Calu3 (cell line): ENCODE data around the gene PPP2R2B. TPM values are rescaled to one million over a fixed set of nuclear protein-coding genes. Genes with fewer than 3 reads are reported as not detected.
"Not testable (repeated sequence)": the region's sequence is repeated elsewhere in the genome, so short reads cannot be mapped to it uniquely, and the experiment has no call there.

Source experiments
- BruUV-seq: library from RNA; stranded (reverse); fragments of 400-500 nt; replicated peaks from 2 replicates; lab custom pipeline; 2021; lab: Mats Ljungman, UMichigan
- CTCF ChIA-PET: fragments of 300-600 bp; sonication (Branson Sonifier 250); formaldehyde crosslinking; loops from one replicate; lab custom pipeline; 2022; ENCODE audit warnings: antibody characterized with exemption; lab: Charles Lee
- DNase-seq: peaks from one replicate; pipeline ENCODE4 v3.0.0; 2022
- H3K27ac Mint-ChIP-seq: one replicate; pipeline ENCODE4 v1.8.0; 2022; ENCODE audit warnings: mixed read lengths; ENCODE audit not compliant: unreplicated experiment
- H3K27me3 Mint-ChIP-seq: one replicate; pipeline ENCODE4 v1.8.0; 2022; ENCODE audit warnings: mixed read lengths; ENCODE audit not compliant: unreplicated experiment
- H3K36me3 Mint-ChIP-seq: one replicate; pipeline ENCODE4 v1.8.0; 2022; ENCODE audit warnings: mild to moderate bottlenecking, moderate library complexity, mixed read lengths; ENCODE audit not compliant: insufficient read depth, unreplicated experiment
- H3K4me1 Mint-ChIP-seq: one replicate; pipeline ENCODE4 v1.8.0; 2022; ENCODE audit warnings: mild to moderate bottlenecking, low read depth, mixed read lengths; ENCODE audit not compliant: unreplicated experiment
- H3K4me3 Mint-ChIP-seq: one replicate; pipeline ENCODE4 v1.8.0; 2022; ENCODE audit warnings: mild to moderate bottlenecking, low read depth, moderate library complexity, mixed read lengths; ENCODE audit not compliant: unreplicated experiment
- H3K9me3 Mint-ChIP-seq: one replicate; pipeline ENCODE4 v1.8.0; 2022; ENCODE audit warnings: low read depth, mixed read lengths; ENCODE audit not compliant: unreplicated experiment
- CTCF ChIP-seq: fragments of 200-600 bp; IDR thresholded peaks from one replicate; pipeline ENCODE4 v1.8.0; 2022; ENCODE audit warnings: antibody characterized with exemption; ENCODE audit not compliant: unreplicated experiment
- intact Hi-C: fragments of 100-400 bp; cut with micrococcal nuclease; formaldehyde crosslinking; loops from one replicate; pipeline ENCODE4 v1.10.0; 2022; ENCODE audit not compliant: unreplicated experiment
- total RNA-seq: library from RNA; stranded (reverse); gene quantifications from 2 replicates; pipeline ENCODE4 v1.2.3, GENCODE V29; 2022

The PPP2R2B gene
- total RNA-seq, 1 experiment from 2014 or later, result not detected

- no peaks in the 10 kb centered on the region for H3K36me3 Mint-ChIP-seq
- no TSS peak for BruUV-seq
- CTCF ChIA-PET, result interaction anchor here (1.2 to 1.4 kb wide), 2 partner anchors 20 to 403 kb away, joined by 3 read pairs; no protein-coding TSS in a partner anchor
- no peak for TF ChIP-seq CTCF
- peaks cover 25% of the 10 kb centered on the region for H3K4me1 Mint-ChIP-seq
- H3K27me3 Mint-ChIP-seq, result no peaks in the 10 kb centered on the region
- no peak overlapping the region for H3K4me3 Mint-ChIP-seq
- no peak for DNase-seq
- intact Hi-C loops, result no loop called here
- H3K9me3 Mint-ChIP-seq, result peaks cover 2% of the 10 kb centered on the region
- H3K27ac Mint-ChIP-seq, result no peak overlapping the region
Measured at GRCh38 chr5:146562461-146562860, 316.1 kb downstream of the PPP2R2B start.

GRCh38 chr5:146561711-146562110, 316.8 kb downstream of the PPP2R2B start:
- Mint-ChIP-seq H3K4me3 (no peak overlapping the region), H3K9me3 (peaks cover 2% of the 10 kb centered on the region), H3K36me3 (no peaks in the 10 kb centered on the region), H3K27me3 (no peaks in the 10 kb centered on the region), H3K27ac (no peak overlapping the region), H3K4me1 (peaks cover 25% of the 10 kb centered on the region)
- TF ChIP-seq CTCF, result no peak
- DNase-seq, result no peak
- no TSS peak for BruUV-seq
- intact Hi-C loops, result no loop called here
- CTCF ChIA-PET, result interaction anchor here (1.2 to 1.4 kb wide), 2 partner anchors 19 to 404 kb away, joined by 3 read pairs; no protein-coding TSS in a partner anchor

GRCh38 chr5:146560205-146560812, 318.2 kb downstream of the PPP2R2B start:
- H3K4me1 Mint-ChIP-seq, result peaks cover 18% of the 10 kb centered on the region
- H3K4me3 Mint-ChIP-seq, result no peak overlapping the region
- peaks cover 2% of the 10 kb centered on the region for H3K9me3 Mint-ChIP-seq
- TF ChIP-seq CTCF, result no peak
- H3K27me3 Mint-ChIP-seq, result no peaks in the 10 kb centered on the region
- BruUV-seq, result no TSS peak
- no peak for DNase-seq
- H3K36me3 Mint-ChIP-seq, result no peaks in the 10 kb centered on the region
- CTCF ChIA-PET, result no interaction called here
- no peak overlapping the region for H3K27ac Mint-ChIP-seq
- intact Hi-C loops, result no loop called here

- H3K4me3 Mint-ChIP-seq, BruUV-seq, H3K36me3 Mint-ChIP-seq, H3K27me3 Mint-ChIP-seq, H3K4me1 Mint-ChIP-seq, H3K9me3 Mint-ChIP-seq, DNase-seq, intact Hi-C loops, H3K27ac Mint-ChIP-seq: not testable (repeated sequence)
- CTCF ChIA-PET, result interaction anchor here (0.6 kb wide), 1 partner anchor 409 kb away, joined by 3 read pairs; no protein-coding TSS in a partner anchor
Measured at GRCh38 chr5:146556884-146557283, 321.7 kb downstream of the PPP2R2B start.

GRCh38 chr5:146553446-146553845, 325.1 kb downstream of the PPP2R2B start:
- intact Hi-C loops, result no loop called here
- CTCF ChIA-PET, result no interaction called here
- Mint-ChIP-seq H3K4me1 (no peaks in the 10 kb centered on the region), H3K4me3 (no peak overlapping the region), H3K9me3 (peaks cover 2% of the 10 kb centered on the region), H3K27me3 (no peaks in the 10 kb centered on the region), H3K36me3 (no peaks in the 10 kb centered on the region), H3K27ac (no peak overlapping the region)
- TF ChIP-seq CTCF, result no peak
- no TSS peak for BruUV-seq
- DNase-seq, result no peak
